Measurements from ENCODE around the gene CYP2F1.

DNA sequence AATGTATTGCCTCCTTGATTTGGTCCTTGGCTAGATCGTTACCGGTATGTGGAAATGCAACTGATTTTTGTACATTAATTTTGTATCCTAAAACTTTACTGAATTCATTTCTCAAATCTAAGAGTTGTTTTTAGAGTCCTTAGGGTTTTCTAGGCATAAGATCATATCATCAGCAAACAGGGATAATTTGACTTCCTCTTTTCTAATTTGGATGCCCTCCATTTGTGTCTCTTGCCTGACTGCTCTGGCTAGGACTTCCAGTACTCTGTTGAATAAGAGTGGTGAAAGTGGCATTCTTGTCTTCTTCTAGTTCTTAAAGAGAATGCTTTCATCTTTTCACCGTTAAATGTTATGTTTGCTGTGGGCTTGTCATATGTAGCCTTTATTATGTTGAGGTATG lies 37.9 kb upstream of the CYP2F1 start:
- TF ChIP-seq, protein P1, sequence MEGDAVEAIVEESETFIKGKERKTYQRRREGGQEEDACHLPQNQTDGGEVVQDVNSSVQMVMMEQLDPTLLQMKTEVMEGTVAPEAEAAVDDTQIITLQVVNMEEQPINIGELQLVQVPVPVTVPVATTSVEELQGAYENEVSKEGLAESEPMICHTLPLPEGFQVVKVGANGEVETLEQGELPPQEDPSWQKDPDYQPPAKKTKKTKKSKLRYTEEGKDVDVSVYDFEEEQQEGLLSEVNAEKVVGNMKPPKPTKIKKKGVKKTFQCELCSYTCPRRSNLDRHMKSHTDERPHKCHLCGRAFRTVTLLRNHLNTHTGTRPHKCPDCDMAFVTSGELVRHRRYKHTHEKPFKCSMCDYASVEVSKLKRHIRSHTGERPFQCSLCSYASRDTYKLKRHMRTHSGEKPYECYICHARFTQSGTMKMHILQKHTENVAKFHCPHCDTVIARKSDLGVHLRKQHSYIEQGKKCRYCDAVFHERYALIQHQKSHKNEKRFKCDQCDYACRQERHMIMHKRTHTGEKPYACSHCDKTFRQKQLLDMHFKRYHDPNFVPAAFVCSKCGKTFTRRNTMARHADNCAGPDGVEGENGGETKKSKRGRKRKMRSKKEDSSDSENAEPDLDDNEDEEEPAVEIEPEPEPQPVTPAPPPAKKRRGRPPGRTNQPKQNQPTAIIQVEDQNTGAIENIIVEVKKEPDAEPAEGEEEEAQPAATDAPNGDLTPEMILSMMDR (IDR thresholded peaks at IDR 0.05) = no peak
- TF ChIP-seq RAD21 (conservative IDR thresholded peaks at IDR 0.05 in 1 of 2, IDR thresholded peaks at IDR 0.05 in 1 of 2) (no peak), POLR2A (IDR thresholded peaks at IDR 0.05; ENCODE audit: low read length) (no peak), TP53 (CRISPR knock-in tag; IDR thresholded peaks at IDR 0.05) (no peak), JUN (IDR thresholded peaks at IDR 0.05) (no peak), EP300 (IDR thresholded peaks at IDR 0.05) (no peak)
- TF ChIP-seq, protein P2, sequence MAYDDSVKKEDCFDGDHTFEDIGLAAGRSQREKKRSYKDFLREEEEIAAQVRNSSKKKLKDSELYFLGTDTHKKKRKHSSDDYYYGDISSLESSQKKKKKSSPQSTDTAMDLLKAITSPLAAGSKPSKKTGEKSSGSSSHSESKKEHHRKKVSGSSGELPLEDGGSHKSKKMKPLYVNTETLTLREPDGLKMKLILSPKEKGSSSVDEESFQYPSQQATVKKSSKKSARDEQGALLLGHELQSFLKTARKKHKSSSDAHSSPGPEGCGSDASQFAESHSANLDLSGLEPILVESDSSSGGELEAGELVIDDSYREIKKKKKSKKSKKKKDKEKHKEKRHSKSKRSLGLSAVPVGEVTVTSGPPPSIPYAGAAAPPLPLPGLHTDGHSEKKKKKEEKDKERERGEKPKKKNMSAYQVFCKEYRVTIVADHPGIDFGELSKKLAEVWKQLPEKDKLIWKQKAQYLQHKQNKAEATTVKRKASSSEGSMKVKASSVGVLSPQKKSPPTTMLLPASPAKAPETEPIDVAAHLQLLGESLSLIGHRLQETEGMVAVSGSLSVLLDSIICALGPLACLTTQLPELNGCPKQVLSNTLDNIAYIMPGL (CRISPR knock-in tag; IDR thresholded peaks at IDR 0.05; ENCODE audit: borderline replicate concordance) = no peak

Measured in A549 (cell line).